IMR-90 (cell line): Measurements from ENCODE around the gene ARHGEF33. TPM values are rescaled to one million over a fixed set of nuclear protein-coding genes. Genes with fewer than 3 reads are reported as not detected.

Experiments used
- ATAC-seq: fragments of 200-7000 bp; cut with Tn5 transposase; 2 replicates; pipeline ENCODE4 v1.9.1; 2020; ENCODE audit warnings: low read depth, mild to moderate bottlenecking, moderate library complexity
- BruUV-seq: library from RNA; stranded (reverse); fragments of 400-500 nt; replicated peaks from 2 replicates; lab custom pipeline; 2021; lab: Mats Ljungman, UMichigan
- CTCF ChIA-PET: fragments of 300-600 bp; formaldehyde crosslinking; extraction: SDS; loops from one replicate; lab custom pipeline; 2021; ENCODE audit warnings: antibody characterized with exemption; lab: Yijun Ruan, JAX
- POLR2A ChIA-PET: fragments of 300-600 bp; sonication (Branson Sonifier 250); formaldehyde crosslinking; loops from one replicate; lab custom pipeline; 2022; ENCODE audit warnings: antibody characterized with exemption; ENCODE audit not compliant: unreplicated experiment; lab: Charles Lee
- DNase-seq: peaks from one replicate; pipeline ENCODE4 v3.0.0; 2013
- H2AFZ ChIP-seq: replicated peaks from 2 replicates; pipeline ENCODE3; 2013; ENCODE audit warnings: low read length, mild to moderate bottlenecking; ENCODE audit not compliant: poor library complexity
- H2AK5ac ChIP-seq: 2 replicates; pipeline ENCODE4 v1.6.1; 2013; ENCODE audit warnings: low read depth, low read length, inconsistent platforms
- H2AK9ac ChIP-seq: replicated peaks from 2 replicates; pipeline ENCODE3; 2013; ENCODE audit warnings: mild to moderate bottlenecking, low read depth, low read length, moderate library complexity; ENCODE audit not compliant: poor library complexity
- H2BK120ac ChIP-seq: 2 replicates; pipeline ENCODE4 v1.6.1; 2013; ENCODE audit warnings: low read depth, low read length, inconsistent platforms
- H2BK15ac ChIP-seq: 3 replicates; pipeline ENCODE4 v1.6.1; 2013; ENCODE audit warnings: low read depth, low read length, inconsistent platforms
- H2BK20ac ChIP-seq: 2 replicates; pipeline ENCODE4 v1.6.1; 2013; ENCODE audit warnings: low read depth, mild to moderate bottlenecking, inconsistent platforms, low read length, moderate library complexity
- H2BK5ac ChIP-seq: 2 replicates; pipeline ENCODE4 v1.6.1; 2013; ENCODE audit warnings: mild to moderate bottlenecking, low read depth, low read length, inconsistent platforms; ENCODE audit not compliant: poor library complexity, severe bottlenecking
- H3K14ac ChIP-seq: replicated peaks from 2 replicates; pipeline ENCODE4 v1.6.1; 2013; ENCODE audit warnings: low read depth, low read length, inconsistent platforms
- H3K18ac ChIP-seq: 2 replicates; pipeline ENCODE4 v1.6.1; 2013; ENCODE audit warnings: low read depth, low read length, control low read depth
- H3K23ac ChIP-seq: 2 replicates; pipeline ENCODE4 v1.6.1; 2013; ENCODE audit warnings: low read depth, low read length, inconsistent platforms
- H3K27ac ChIP-seq: 2 replicates; pipeline ENCODE4 v1.5.1; 2013; ENCODE audit warnings: mild to moderate bottlenecking, control low read depth, low read length; ENCODE audit not compliant: insufficient read depth
- H3K27me3 ChIP-seq: 2 replicates; pipeline ENCODE4 v1.6.1; 2013; ENCODE audit warnings: low read length; ENCODE audit not compliant: control insufficient read depth, insufficient read depth
- H3K36me3 ChIP-seq: 2 replicates; pipeline ENCODE4 v1.6.1; 2013; ENCODE audit warnings: low read length, mixed read lengths; ENCODE audit not compliant: control insufficient read depth, insufficient read depth
- H3K4ac ChIP-seq: 2 replicates; pipeline ENCODE4 v1.6.1; 2013; ENCODE audit warnings: low read depth, low read length, inconsistent platforms
- H3K4me1 ChIP-seq: 2 replicates; pipeline ENCODE4 v1.6.1; 2013; ENCODE audit warnings: low read length, mixed read lengths; ENCODE audit not compliant: control insufficient read depth, insufficient read depth
- H3K4me2 ChIP-seq: 2 replicates; pipeline ENCODE4 v1.6.1; 2013; ENCODE audit warnings: low read depth, mild to moderate bottlenecking, control low read depth, low read length, moderate library complexity
- H3K4me3 ChIP-seq: 2 replicates; pipeline ENCODE4 v1.5.1; 2013; ENCODE audit warnings: low read depth, mild to moderate bottlenecking, control low read depth, low read length, moderate library complexity; ENCODE audit not compliant: insufficient read depth
- H3K56ac ChIP-seq: 2 replicates; pipeline ENCODE4 v1.6.1; 2013; ENCODE audit warnings: low read length, inconsistent platforms; ENCODE audit not compliant: insufficient read depth; ENCODE audit errors: extremely low read depth
- H3K79me1 ChIP-seq, 2 experiments: 2 replicates each; pipeline ENCODE4 v1.6.1; 2013; ENCODE audit warnings: low read length in 2 of 2, inconsistent platforms in 1 of 2, low read depth in 1 of 2
- H3K9ac ChIP-seq: 2 replicates; pipeline ENCODE4 v1.6.1; 2013; ENCODE audit warnings: low read depth, low read length, control low read depth
- H3K9me1 ChIP-seq: 2 replicates; pipeline ENCODE4 v1.6.1; 2013; ENCODE audit warnings: low read length, inconsistent platforms; ENCODE audit not compliant: insufficient read depth
- H3K9me3 ChIP-seq: 2 replicates; pipeline ENCODE4 v1.6.1; 2013; ENCODE audit warnings: low read length; ENCODE audit not compliant: control insufficient read depth, insufficient read depth
- H4K20me1 ChIP-seq: 2 replicates; pipeline ENCODE4 v1.6.1; 2013; ENCODE audit warnings: low read length, inconsistent platforms; ENCODE audit not compliant: insufficient read depth
- H4K5ac ChIP-seq: 2 replicates; pipeline ENCODE4 v1.6.1; 2013; ENCODE audit warnings: mild to moderate bottlenecking, low read depth, low read length, control low read depth
- H4K8ac ChIP-seq, 2 experiments: 2 replicates each; pipeline ENCODE4 v1.6.1; 2013; ENCODE audit warnings: low read depth in 2 of 2, low read length in 2 of 2, control low read depth in 1 of 2, inconsistent platforms in 1 of 2
- H4K91ac ChIP-seq: 2 replicates; pipeline ENCODE4 v1.6.1; 2013; ENCODE audit warnings: low read depth, low read length, inconsistent platforms; ENCODE audit not compliant: insufficient read depth
- BHLHE40 ChIP-seq: fragments of 150-350 bp; IDR thresholded peaks from 2 replicates; pipeline ENCODE4 v1.6.1; 2016; ENCODE audit warnings: mild to moderate bottlenecking, low read depth, low read length
- CEBPB ChIP-seq: IDR thresholded peaks from 2 replicates; pipeline ENCODE4 v1.6.1; 2012; ENCODE audit warnings: low read depth, low read length, improper control_type of control experiment
- CHD1 ChIP-seq: IDR thresholded peaks from 2 replicates; pipeline ENCODE4 v1.6.1; 2012; ENCODE audit warnings: low read depth, low read length, improper control_type of control experiment
- MAFK ChIP-seq: IDR thresholded peaks from 2 replicates; pipeline ENCODE4 v1.6.1; 2012; ENCODE audit warnings: low read depth, low read length, improper control_type of control experiment
- MAZ ChIP-seq: IDR thresholded peaks from 2 replicates; pipeline ENCODE4 v1.6.1; 2012; ENCODE audit warnings: low read depth, mild to moderate bottlenecking, low read length, improper control_type of control experiment, moderate library complexity, borderline replicate concordance
- MXI1 ChIP-seq: IDR thresholded peaks from 2 replicates; pipeline ENCODE4 v1.6.1; 2012; ENCODE audit warnings: low read depth, mild to moderate bottlenecking, low read length, moderate library complexity, borderline replicate concordance
- NFE2L2 ChIP-seq: fragments of 150-350 bp; IDR thresholded peaks from 2 replicates; pipeline ENCODE4 v1.6.1; 2016; ENCODE audit warnings: low read depth, mild to moderate bottlenecking, low read length
- POLR2A ChIP-seq: IDR thresholded peaks from 2 replicates; pipeline ENCODE4 v1.6.1; 2012; ENCODE audit warnings: mild to moderate bottlenecking, low read depth, low read length
- RAD21 ChIP-seq: IDR thresholded peaks from 2 replicates; pipeline ENCODE4 v1.6.1; 2012; ENCODE audit warnings: low read length, improper control_type of control experiment
- RFX5 ChIP-seq: IDR thresholded peaks from 2 replicates; pipeline ENCODE4 v1.8.0; 2012; ENCODE audit warnings: low read depth, mild to moderate bottlenecking, low read length, moderate library complexity
- WGBS, 2 experiments: methylation state at CpG; one replicate each; pipeline versions ENCODE4 v1.1.5 to v1.1.7; 2013; ENCODE audit warnings: missing lambda C conversion rate in 2 of 2; ENCODE audit not compliant: insufficient read length in 1 of 2; ENCODE audit errors: extremely low coverage in 2 of 2; 5-methylcytosine and 5-hydroxymethylcytosine counted together
- dilution Hi-C: fragments of 300-500 bp; cut with HindIII; formaldehyde crosslinking; loops from one replicate; pipeline ENCODE4 v1.14.3; 2018; ENCODE audit warnings: low sequenced_read_pairs; ENCODE audit not compliant: unreplicated experiment
- in situ Hi-C: fragments of 300-500 bp; cut with MboI; formaldehyde crosslinking; loops from 3 replicates; pipeline ENCODE4 v1.14.3; 2019; ENCODE audit warnings: low sequenced_read_pairs, inconsistent platforms, mixed read lengths
- intact Hi-C: fragments of 100-400 bp; cut with micrococcal nuclease; formaldehyde crosslinking; loops from 2 replicates; pipeline ENCODE4 v1.10.0; 2022
- polyA plus RNA-seq, 3 experiments: library from polyadenylated mRNA; depleted of rRNA; stranded (reverse); fragments of >200 nt; gene quantifications; 2 replicates each; pipeline ENCODE4 v1.2.3, GENCODE V29; 2012; ENCODE audit warnings: low replicate concordance in 1 of 3
- total RNA-seq: library from RNA; depleted of rRNA; stranded (reverse); fragments of >200 nt; gene quantifications from 2 replicates; pipeline ENCODE4 v1.2.3, GENCODE V29; 2012
- TF ChIP-seq, protein P1 (sequence below): conservative IDR thresholded peaks from 2 replicates; pipeline ENCODE4 v1.5.1; 2012; ENCODE audit warnings: mild to moderate bottlenecking, low read depth, low read length, improper control_type of control experiment
- TF ChIP-seq, protein P2 (sequence below): fragments of 150-350 bp; IDR thresholded peaks from 2 replicates; pipeline ENCODE4 v1.6.1; 2016; ENCODE audit warnings: low read depth, mild to moderate bottlenecking, low read length, moderate library complexity, borderline replicate concordance
- TF ChIP-seq, protein P3 (sequence below): fragments of 150-350 bp; IDR thresholded peaks from 2 replicates; pipeline ENCODE4 v1.6.1; 2017; ENCODE audit warnings: mild to moderate bottlenecking, antibody characterized with exemption, low read length, low read depth

ARHGEF33 gene
- total and polyA plus RNA-seq, 2 of the 4 experiments (the other 2 are of a cell fraction) = 0.18 to 0.21 TPM

DNA sequence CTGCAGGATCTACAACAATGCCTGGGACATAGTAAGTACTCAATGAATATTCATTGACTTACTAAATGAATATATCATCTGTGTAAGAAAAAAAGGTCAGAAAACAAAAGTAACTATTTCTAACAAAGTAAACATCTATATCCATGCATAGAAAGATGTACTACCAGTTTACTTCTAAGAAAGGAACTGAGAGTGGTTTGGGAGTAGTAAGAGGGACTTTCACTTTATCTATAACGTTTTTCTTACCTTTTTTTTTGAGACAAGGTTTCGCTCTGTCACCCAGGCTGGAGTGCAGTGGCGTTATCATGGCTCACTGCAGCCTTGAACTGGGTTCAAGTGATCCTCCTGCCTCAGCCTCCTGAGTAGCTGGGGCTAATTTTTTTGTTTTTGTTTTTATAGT is 39.6 kb upstream of the ARHGEF33 start:
- no peak overlapping the region for H2AK5ac ChIP-seq

More for the DNA sequence above, 39.6 kb upstream of the ARHGEF33 start:
- DNase-seq = no peak
- Histone ChIP-seq H3K36me3 (peaks cover 14% of the 10 kb centered on the region), H2BK120ac (no peak overlapping the region), H2BK20ac (no peak overlapping the region), H3K9me3 (no peaks in the 10 kb centered on the region), H2BK5ac (no peak overlapping the region), H3K18ac (no peak overlapping the region), H3K4me1 (no peaks in the 10 kb centered on the region), H3K79me1 (no peaks in the 10 kb centered on the region; a peak in 1 of 4 replicates), H3K27ac (no peak overlapping the region), H4K5ac (no peak overlapping the region), H3K23ac (no peak overlapping the region), H3K56ac (no peak overlapping the region), H3K9me1 (no peaks in the 10 kb centered on the region), H2AK9ac (no peak overlapping the region), H2AFZ (no peak overlapping the region), H3K4me3 (no peak overlapping the region), H4K91ac (no peak overlapping the region), H3K27me3 (no peaks in the 10 kb centered on the region), H3K4me2 (no peak overlapping the region), H3K4ac (no peak overlapping the region), H3K9ac (no peak overlapping the region), H4K8ac (no peak overlapping the region), H4K20me1 (no peaks in the 10 kb centered on the region), H3K14ac (no peak overlapping the region), H2BK15ac (no peak overlapping the region)
- CTCF ChIA-PET = no interaction called here
- in situ Hi-C loops (no loop called here), intact Hi-C loops (no loop called here), dilution Hi-C loops (no loop called here)
- ATAC-seq = no peak
- no TSS peak for BruUV-seq
- TF ChIP-seq, protein P1, sequence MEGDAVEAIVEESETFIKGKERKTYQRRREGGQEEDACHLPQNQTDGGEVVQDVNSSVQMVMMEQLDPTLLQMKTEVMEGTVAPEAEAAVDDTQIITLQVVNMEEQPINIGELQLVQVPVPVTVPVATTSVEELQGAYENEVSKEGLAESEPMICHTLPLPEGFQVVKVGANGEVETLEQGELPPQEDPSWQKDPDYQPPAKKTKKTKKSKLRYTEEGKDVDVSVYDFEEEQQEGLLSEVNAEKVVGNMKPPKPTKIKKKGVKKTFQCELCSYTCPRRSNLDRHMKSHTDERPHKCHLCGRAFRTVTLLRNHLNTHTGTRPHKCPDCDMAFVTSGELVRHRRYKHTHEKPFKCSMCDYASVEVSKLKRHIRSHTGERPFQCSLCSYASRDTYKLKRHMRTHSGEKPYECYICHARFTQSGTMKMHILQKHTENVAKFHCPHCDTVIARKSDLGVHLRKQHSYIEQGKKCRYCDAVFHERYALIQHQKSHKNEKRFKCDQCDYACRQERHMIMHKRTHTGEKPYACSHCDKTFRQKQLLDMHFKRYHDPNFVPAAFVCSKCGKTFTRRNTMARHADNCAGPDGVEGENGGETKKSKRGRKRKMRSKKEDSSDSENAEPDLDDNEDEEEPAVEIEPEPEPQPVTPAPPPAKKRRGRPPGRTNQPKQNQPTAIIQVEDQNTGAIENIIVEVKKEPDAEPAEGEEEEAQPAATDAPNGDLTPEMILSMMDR = no peak
- TF ChIP-seq POLR2A (no peak), BHLHE40 (no peak), MAFK (no peak), MAZ (no peak), CEBPB (no peak), RFX5 (no peak), MXI1 (no peak), NFE2L2 (no peak), RAD21 (no peak), CHD1 (no peak)
- TF ChIP-seq, protein P2, sequence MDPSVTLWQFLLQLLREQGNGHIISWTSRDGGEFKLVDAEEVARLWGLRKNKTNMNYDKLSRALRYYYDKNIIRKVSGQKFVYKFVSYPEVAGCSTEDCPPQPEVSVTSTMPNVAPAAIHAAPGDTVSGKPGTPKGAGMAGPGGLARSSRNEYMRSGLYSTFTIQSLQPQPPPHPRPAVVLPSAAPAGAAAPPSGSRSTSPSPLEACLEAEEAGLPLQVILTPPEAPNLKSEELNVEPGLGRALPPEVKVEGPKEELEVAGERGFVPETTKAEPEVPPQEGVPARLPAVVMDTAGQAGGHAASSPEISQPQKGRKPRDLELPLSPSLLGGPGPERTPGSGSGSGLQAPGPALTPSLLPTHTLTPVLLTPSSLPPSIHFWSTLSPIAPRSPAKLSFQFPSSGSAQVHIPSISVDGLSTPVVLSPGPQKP = no peak
- TF ChIP-seq, protein P3, sequence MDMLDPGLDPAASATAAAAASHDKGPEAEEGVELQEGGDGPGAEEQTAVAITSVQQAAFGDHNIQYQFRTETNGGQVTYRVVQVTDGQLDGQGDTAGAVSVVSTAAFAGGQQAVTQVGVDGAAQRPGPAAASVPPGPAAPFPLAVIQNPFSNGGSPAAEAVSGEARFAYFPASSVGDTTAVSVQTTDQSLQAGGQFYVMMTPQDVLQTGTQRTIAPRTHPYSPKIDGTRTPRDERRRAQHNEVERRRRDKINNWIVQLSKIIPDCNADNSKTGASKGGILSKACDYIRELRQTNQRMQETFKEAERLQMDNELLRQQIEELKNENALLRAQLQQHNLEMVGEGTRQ = no peak
- POLR2A ChIA-PET = no interaction called here
- no CpG with 5 or more reads among the region's 3 CpGs for WGBS, 2 experiments
